IMR-90 (cell line): ENCODE data around the gene PCGF6.

Experiments used
- POLR2A ChIP-seq: IDR thresholded peaks from 2 replicates; pipeline ENCODE4 v1.6.1; 2012; ENCODE audit warnings: mild to moderate bottlenecking, low read depth, low read length
- SMC3 ChIP-seq: fragments of 150-350 bp; IDR thresholded peaks from 2 replicates; pipeline ENCODE4 v1.6.1; 2016; ENCODE audit warnings: low read depth, mild to moderate bottlenecking, antibody characterized with exemption, low read length, moderate library complexity
- TF ChIP-seq, protein P1 (sequence below): fragments of 150-350 bp; IDR thresholded peaks from 2 replicates; pipeline ENCODE4 v1.6.1; 2016; ENCODE audit warnings: low read depth, mild to moderate bottlenecking, low read length, moderate library complexity, borderline replicate concordance
- TF ChIP-seq, protein P2 (sequence below): conservative IDR thresholded peaks from 2 replicates; pipeline ENCODE4 v1.5.1; 2012; ENCODE audit warnings: mild to moderate bottlenecking, low read depth, low read length, improper control_type of control experiment
- TF ChIP-seq, protein P3 (sequence below): fragments of 150-350 bp; IDR thresholded peaks from 2 replicates; pipeline ENCODE4 v1.6.1; 2017; ENCODE audit warnings: mild to moderate bottlenecking, antibody characterized with exemption, low read length, low read depth

DNA sequence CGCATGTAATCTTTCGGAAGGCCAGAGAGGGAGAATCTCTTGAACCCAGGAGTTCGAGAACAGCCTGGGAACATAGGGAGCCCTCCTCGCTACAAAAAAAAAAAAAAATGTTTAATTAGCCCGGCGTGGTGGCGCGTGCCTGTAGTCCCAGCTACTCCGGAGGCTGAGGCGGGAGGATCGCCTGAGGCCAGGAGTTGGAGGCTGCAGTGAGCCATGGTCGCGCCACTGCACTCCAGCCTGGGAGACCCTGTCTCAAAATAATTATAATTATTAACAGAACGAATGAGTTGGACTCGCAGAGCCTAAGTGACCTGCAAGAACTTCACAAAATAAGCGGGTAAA lies 794 bp downstream of the PCGF6 start:
- TF ChIP-seq, protein P1, sequence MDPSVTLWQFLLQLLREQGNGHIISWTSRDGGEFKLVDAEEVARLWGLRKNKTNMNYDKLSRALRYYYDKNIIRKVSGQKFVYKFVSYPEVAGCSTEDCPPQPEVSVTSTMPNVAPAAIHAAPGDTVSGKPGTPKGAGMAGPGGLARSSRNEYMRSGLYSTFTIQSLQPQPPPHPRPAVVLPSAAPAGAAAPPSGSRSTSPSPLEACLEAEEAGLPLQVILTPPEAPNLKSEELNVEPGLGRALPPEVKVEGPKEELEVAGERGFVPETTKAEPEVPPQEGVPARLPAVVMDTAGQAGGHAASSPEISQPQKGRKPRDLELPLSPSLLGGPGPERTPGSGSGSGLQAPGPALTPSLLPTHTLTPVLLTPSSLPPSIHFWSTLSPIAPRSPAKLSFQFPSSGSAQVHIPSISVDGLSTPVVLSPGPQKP: no peak
- TF ChIP-seq, protein P2, sequence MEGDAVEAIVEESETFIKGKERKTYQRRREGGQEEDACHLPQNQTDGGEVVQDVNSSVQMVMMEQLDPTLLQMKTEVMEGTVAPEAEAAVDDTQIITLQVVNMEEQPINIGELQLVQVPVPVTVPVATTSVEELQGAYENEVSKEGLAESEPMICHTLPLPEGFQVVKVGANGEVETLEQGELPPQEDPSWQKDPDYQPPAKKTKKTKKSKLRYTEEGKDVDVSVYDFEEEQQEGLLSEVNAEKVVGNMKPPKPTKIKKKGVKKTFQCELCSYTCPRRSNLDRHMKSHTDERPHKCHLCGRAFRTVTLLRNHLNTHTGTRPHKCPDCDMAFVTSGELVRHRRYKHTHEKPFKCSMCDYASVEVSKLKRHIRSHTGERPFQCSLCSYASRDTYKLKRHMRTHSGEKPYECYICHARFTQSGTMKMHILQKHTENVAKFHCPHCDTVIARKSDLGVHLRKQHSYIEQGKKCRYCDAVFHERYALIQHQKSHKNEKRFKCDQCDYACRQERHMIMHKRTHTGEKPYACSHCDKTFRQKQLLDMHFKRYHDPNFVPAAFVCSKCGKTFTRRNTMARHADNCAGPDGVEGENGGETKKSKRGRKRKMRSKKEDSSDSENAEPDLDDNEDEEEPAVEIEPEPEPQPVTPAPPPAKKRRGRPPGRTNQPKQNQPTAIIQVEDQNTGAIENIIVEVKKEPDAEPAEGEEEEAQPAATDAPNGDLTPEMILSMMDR: no peak
- TF ChIP-seq, protein P3, sequence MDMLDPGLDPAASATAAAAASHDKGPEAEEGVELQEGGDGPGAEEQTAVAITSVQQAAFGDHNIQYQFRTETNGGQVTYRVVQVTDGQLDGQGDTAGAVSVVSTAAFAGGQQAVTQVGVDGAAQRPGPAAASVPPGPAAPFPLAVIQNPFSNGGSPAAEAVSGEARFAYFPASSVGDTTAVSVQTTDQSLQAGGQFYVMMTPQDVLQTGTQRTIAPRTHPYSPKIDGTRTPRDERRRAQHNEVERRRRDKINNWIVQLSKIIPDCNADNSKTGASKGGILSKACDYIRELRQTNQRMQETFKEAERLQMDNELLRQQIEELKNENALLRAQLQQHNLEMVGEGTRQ: no peak
- no peak for TF ChIP-seq SMC3
- no peak for TF ChIP-seq POLR2A
